IMR-90 (cell line): ENCODE data around the gene ZNF532. TPM values are rescaled to one million over a fixed set of nuclear protein-coding genes. Genes with fewer than 3 reads are reported as not detected.

ENCODE experiments used
- ATAC-seq: fragments of 200-7000 bp; cut with Tn5 transposase; 2 replicates; pipeline ENCODE4 v1.9.1; 2020; ENCODE audit warnings: low read depth, mild to moderate bottlenecking, moderate library complexity
- BruUV-seq: library from RNA; stranded (reverse); fragments of 400-500 nt; replicated peaks from 2 replicates; lab custom pipeline; 2021; lab: Mats Ljungman, UMichigan
- CTCF ChIA-PET: fragments of 300-600 bp; formaldehyde crosslinking; extraction: SDS; loops from one replicate; lab custom pipeline; 2021; ENCODE audit warnings: antibody characterized with exemption; lab: Yijun Ruan, JAX
- POLR2A ChIA-PET: fragments of 300-600 bp; sonication (Branson Sonifier 250); formaldehyde crosslinking; loops from one replicate; lab custom pipeline; 2022; ENCODE audit warnings: antibody characterized with exemption; ENCODE audit not compliant: unreplicated experiment; lab: Charles Lee
- DNase-seq: peaks from one replicate; pipeline ENCODE4 v3.0.0; 2013
- H2AFZ ChIP-seq: replicated peaks from 2 replicates; pipeline ENCODE3; 2013; ENCODE audit warnings: low read length, mild to moderate bottlenecking; ENCODE audit not compliant: poor library complexity
- H2AK5ac ChIP-seq: 2 replicates; pipeline ENCODE4 v1.6.1; 2013; ENCODE audit warnings: low read depth, low read length, inconsistent platforms
- H2AK9ac ChIP-seq: replicated peaks from 2 replicates; pipeline ENCODE3; 2013; ENCODE audit warnings: mild to moderate bottlenecking, low read depth, low read length, moderate library complexity; ENCODE audit not compliant: poor library complexity
- H2BK120ac ChIP-seq: 2 replicates; pipeline ENCODE4 v1.6.1; 2013; ENCODE audit warnings: low read depth, low read length, inconsistent platforms
- H2BK15ac ChIP-seq: 3 replicates; pipeline ENCODE4 v1.6.1; 2013; ENCODE audit warnings: low read depth, low read length, inconsistent platforms
- H2BK20ac ChIP-seq: 2 replicates; pipeline ENCODE4 v1.6.1; 2013; ENCODE audit warnings: low read depth, mild to moderate bottlenecking, inconsistent platforms, low read length, moderate library complexity
- H2BK5ac ChIP-seq: 2 replicates; pipeline ENCODE4 v1.6.1; 2013; ENCODE audit warnings: mild to moderate bottlenecking, low read depth, low read length, inconsistent platforms; ENCODE audit not compliant: poor library complexity, severe bottlenecking
- H3K14ac ChIP-seq: replicated peaks from 2 replicates; pipeline ENCODE4 v1.6.1; 2013; ENCODE audit warnings: low read depth, low read length, inconsistent platforms
- H3K18ac ChIP-seq: 2 replicates; pipeline ENCODE4 v1.6.1; 2013; ENCODE audit warnings: low read depth, low read length, control low read depth
- H3K23ac ChIP-seq: 2 replicates; pipeline ENCODE4 v1.6.1; 2013; ENCODE audit warnings: low read depth, low read length, inconsistent platforms
- H3K27ac ChIP-seq: 2 replicates; pipeline ENCODE4 v1.5.1; 2013; ENCODE audit warnings: mild to moderate bottlenecking, control low read depth, low read length; ENCODE audit not compliant: insufficient read depth
- H3K27me3 ChIP-seq: 2 replicates; pipeline ENCODE4 v1.6.1; 2013; ENCODE audit warnings: low read length; ENCODE audit not compliant: control insufficient read depth, insufficient read depth
- H3K36me3 ChIP-seq: 2 replicates; pipeline ENCODE4 v1.6.1; 2013; ENCODE audit warnings: low read length, mixed read lengths; ENCODE audit not compliant: control insufficient read depth, insufficient read depth
- H3K4ac ChIP-seq: 2 replicates; pipeline ENCODE4 v1.6.1; 2013; ENCODE audit warnings: low read depth, low read length, inconsistent platforms
- H3K4me1 ChIP-seq: 2 replicates; pipeline ENCODE4 v1.6.1; 2013; ENCODE audit warnings: low read length, mixed read lengths; ENCODE audit not compliant: control insufficient read depth, insufficient read depth
- H3K4me2 ChIP-seq: 2 replicates; pipeline ENCODE4 v1.6.1; 2013; ENCODE audit warnings: low read depth, mild to moderate bottlenecking, control low read depth, low read length, moderate library complexity
- H3K4me3 ChIP-seq: 2 replicates; pipeline ENCODE4 v1.5.1; 2013; ENCODE audit warnings: low read depth, mild to moderate bottlenecking, control low read depth, low read length, moderate library complexity; ENCODE audit not compliant: insufficient read depth
- H3K56ac ChIP-seq: 2 replicates; pipeline ENCODE4 v1.6.1; 2013; ENCODE audit warnings: low read length, inconsistent platforms; ENCODE audit not compliant: insufficient read depth; ENCODE audit errors: extremely low read depth
- H3K79me1 ChIP-seq, 2 experiments: 2 replicates each; pipeline ENCODE4 v1.6.1; 2013; ENCODE audit warnings: low read length in 2 of 2, inconsistent platforms in 1 of 2, low read depth in 1 of 2
- H3K9ac ChIP-seq: 2 replicates; pipeline ENCODE4 v1.6.1; 2013; ENCODE audit warnings: low read depth, low read length, control low read depth
- H3K9me1 ChIP-seq: 2 replicates; pipeline ENCODE4 v1.6.1; 2013; ENCODE audit warnings: low read length, inconsistent platforms; ENCODE audit not compliant: insufficient read depth
- H3K9me3 ChIP-seq: 2 replicates; pipeline ENCODE4 v1.6.1; 2013; ENCODE audit warnings: low read length; ENCODE audit not compliant: control insufficient read depth, insufficient read depth
- H4K20me1 ChIP-seq: 2 replicates; pipeline ENCODE4 v1.6.1; 2013; ENCODE audit warnings: low read length, inconsistent platforms; ENCODE audit not compliant: insufficient read depth
- H4K5ac ChIP-seq: 2 replicates; pipeline ENCODE4 v1.6.1; 2013; ENCODE audit warnings: mild to moderate bottlenecking, low read depth, low read length, control low read depth
- H4K8ac ChIP-seq, 2 experiments: 2 replicates each; pipeline ENCODE4 v1.6.1; 2013; ENCODE audit warnings: low read depth in 2 of 2, low read length in 2 of 2, control low read depth in 1 of 2, inconsistent platforms in 1 of 2
- H4K91ac ChIP-seq: 2 replicates; pipeline ENCODE4 v1.6.1; 2013; ENCODE audit warnings: low read depth, low read length, inconsistent platforms; ENCODE audit not compliant: insufficient read depth
- CHD1 ChIP-seq: IDR thresholded peaks from 2 replicates; pipeline ENCODE4 v1.6.1; 2012; ENCODE audit warnings: low read depth, low read length, improper control_type of control experiment
- FOS ChIP-seq: fragments of 150-350 bp; IDR thresholded peaks from 2 replicates; pipeline ENCODE4 v1.6.1; 2016; ENCODE audit warnings: low read depth, low read length
- MAFK ChIP-seq: IDR thresholded peaks from 2 replicates; pipeline ENCODE4 v1.6.1; 2012; ENCODE audit warnings: low read depth, low read length, improper control_type of control experiment
- MAZ ChIP-seq: IDR thresholded peaks from 2 replicates; pipeline ENCODE4 v1.6.1; 2012; ENCODE audit warnings: low read depth, mild to moderate bottlenecking, low read length, improper control_type of control experiment, moderate library complexity, borderline replicate concordance
- MXI1 ChIP-seq: IDR thresholded peaks from 2 replicates; pipeline ENCODE4 v1.6.1; 2012; ENCODE audit warnings: low read depth, mild to moderate bottlenecking, low read length, moderate library complexity, borderline replicate concordance
- NFE2L2 ChIP-seq: fragments of 150-350 bp; IDR thresholded peaks from 2 replicates; pipeline ENCODE4 v1.6.1; 2016; ENCODE audit warnings: low read depth, mild to moderate bottlenecking, low read length
- POLR2A ChIP-seq: IDR thresholded peaks from 2 replicates; pipeline ENCODE4 v1.6.1; 2012; ENCODE audit warnings: mild to moderate bottlenecking, low read depth, low read length
- RCOR1 ChIP-seq: IDR thresholded peaks from 2 replicates; pipeline ENCODE4 v1.6.1; 2012; ENCODE audit warnings: mild to moderate bottlenecking, low read length, improper control_type of control experiment; ENCODE audit not compliant: insufficient replicate concordance
- RFX5 ChIP-seq: IDR thresholded peaks from 2 replicates; pipeline ENCODE4 v1.8.0; 2012; ENCODE audit warnings: low read depth, mild to moderate bottlenecking, low read length, moderate library complexity
- SMC3 ChIP-seq: fragments of 150-350 bp; IDR thresholded peaks from 2 replicates; pipeline ENCODE4 v1.6.1; 2016; ENCODE audit warnings: low read depth, mild to moderate bottlenecking, antibody characterized with exemption, low read length, moderate library complexity
- WGBS, 2 experiments: methylation state at CpG; one replicate each; pipeline versions ENCODE4 v1.1.5 to v1.1.7; 2013; ENCODE audit warnings: missing lambda C conversion rate in 2 of 2; ENCODE audit not compliant: insufficient read length in 1 of 2; ENCODE audit errors: extremely low coverage in 2 of 2; 5-methylcytosine and 5-hydroxymethylcytosine counted together
- dilution Hi-C: fragments of 300-500 bp; cut with HindIII; formaldehyde crosslinking; loops from one replicate; pipeline ENCODE4 v1.14.3; 2018; ENCODE audit warnings: low sequenced_read_pairs; ENCODE audit not compliant: unreplicated experiment
- in situ Hi-C: fragments of 300-500 bp; cut with MboI; formaldehyde crosslinking; loops from 3 replicates; pipeline ENCODE4 v1.14.3; 2019; ENCODE audit warnings: low sequenced_read_pairs, inconsistent platforms, mixed read lengths
- intact Hi-C: fragments of 100-400 bp; cut with micrococcal nuclease; formaldehyde crosslinking; loops from 2 replicates; pipeline ENCODE4 v1.10.0; 2022
- polyA plus RNA-seq, 3 experiments: library from polyadenylated mRNA; depleted of rRNA; stranded (reverse); fragments of >200 nt; gene quantifications; 2 replicates each; pipeline ENCODE4 v1.2.3, GENCODE V29; 2012; ENCODE audit warnings: low replicate concordance in 1 of 3
- total RNA-seq: library from RNA; depleted of rRNA; stranded (reverse); fragments of >200 nt; gene quantifications from 2 replicates; pipeline ENCODE4 v1.2.3, GENCODE V29; 2012
- TF ChIP-seq, protein P1 (sequence below): fragments of 150-350 bp; IDR thresholded peaks from 2 replicates; pipeline ENCODE4 v1.6.1; 2017; ENCODE audit warnings: mild to moderate bottlenecking, antibody characterized with exemption, low read length, low read depth
- TF ChIP-seq, protein P2 (sequence below): fragments of 150-350 bp; IDR thresholded peaks from 2 replicates; pipeline ENCODE4 v1.6.1; 2016; ENCODE audit warnings: low read depth, mild to moderate bottlenecking, low read length, moderate library complexity, borderline replicate concordance

ZNF532 gene
- total and polyA plus RNA-seq, 2 of the 4 experiments (the other 2 are of a cell fraction): 29.9 to 45.8 TPM

DNA sequence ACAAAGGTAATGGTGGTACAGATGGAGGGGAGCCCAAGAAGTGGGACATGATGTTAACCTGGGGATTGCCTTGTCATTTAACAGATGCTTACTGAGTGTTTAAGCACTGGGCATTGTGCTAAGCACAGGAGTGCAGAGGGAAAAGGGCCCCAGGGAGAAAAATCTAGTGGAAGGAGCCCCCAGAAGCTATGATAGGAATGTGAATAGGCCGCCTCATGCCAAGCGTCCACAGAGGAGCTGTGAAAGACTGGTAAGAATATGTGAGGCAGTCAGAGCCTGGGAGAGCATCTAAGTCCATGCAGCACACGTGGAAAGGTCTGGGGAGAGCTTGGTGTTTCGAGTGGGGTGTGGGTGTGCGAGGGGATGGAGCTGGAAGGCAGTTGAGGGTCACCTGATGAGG is 5.5 kb downstream of the ZNF532 start:
- Histone ChIP-seq H2AFZ (peak overlapping the region; percentile 24), H3K79me1 (peaks cover 62 to 91% of the 10 kb centered on the region in 2 experiments), H3K14ac (peak overlapping the region; percentile 65; the same call in 1 of the 2 replicates), H3K9ac (peak overlapping the region; percentile 15; the same call in 1 of the 2 replicates), H3K23ac (peak overlapping the region; percentile 41; the same call in 1 of the 2 replicates), H2BK120ac (peak overlapping the region; percentile 82), H2BK15ac (peak overlapping the region; percentile 77; the same call in 2 of the 3 replicates), H3K18ac (peak overlapping the region; percentile 69), H2AK5ac (peak overlapping the region; percentile 94; the same call in 1 of the 2 replicates), H4K5ac (peak overlapping the region; percentile 88), H2BK5ac (peak overlapping the region; percentile 51), H4K20me1 (no peaks in the 10 kb centered on the region), H3K4ac (peak overlapping the region; percentile 88), H3K4me1 (peaks cover 31% of the 10 kb centered on the region), H3K56ac (no peak overlapping the region), H2AK9ac (peak overlapping the region; percentile 3), H3K27ac (peak overlapping the region; percentile 19; the same call in 1 of the 2 replicates), H4K91ac (peak overlapping the region; percentile 84), H3K27me3 (no peaks in the 10 kb centered on the region), H3K4me2 (peak overlapping the region; percentile 47; the same call in 1 of the 2 replicates), H3K9me1 (peaks cover 31% of the 10 kb centered on the region), H3K9me3 (peaks cover 2% of the 10 kb centered on the region; the same call in 1 of the 2 replicates), H3K4me3 (no peak overlapping the region), H3K36me3 (peaks cover 26% of the 10 kb centered on the region), H4K8ac (peak overlapping the region in 1 of 2 experiments; percentile 41; a peak in 2 of 4 replicates), H2BK20ac (peak overlapping the region; percentile 72)
- no TSS peak for BruUV-seq
- in situ Hi-C loops: no loop called here
- peak; percentile 64 for ATAC-seq
- DNase-seq: peak; percentile 35
- ChIA-PET CTCF (no interaction called here), POLR2A (interaction anchor here (0.6 kb wide), 1 partner anchor 113 kb away, joined by 5 read pairs; no protein-coding TSS in a partner anchor)
- WGBS, 2 experiments: 33% methylated on average over 2 of the region's 5 CpGs; no CpG with 5 or more reads in 1 of the 2 experiments
- dilution Hi-C loops: no loop called here
- intact Hi-C loops: no loop called here
- no peak for TF ChIP-seq RFX5
- TF ChIP-seq, protein P1, sequence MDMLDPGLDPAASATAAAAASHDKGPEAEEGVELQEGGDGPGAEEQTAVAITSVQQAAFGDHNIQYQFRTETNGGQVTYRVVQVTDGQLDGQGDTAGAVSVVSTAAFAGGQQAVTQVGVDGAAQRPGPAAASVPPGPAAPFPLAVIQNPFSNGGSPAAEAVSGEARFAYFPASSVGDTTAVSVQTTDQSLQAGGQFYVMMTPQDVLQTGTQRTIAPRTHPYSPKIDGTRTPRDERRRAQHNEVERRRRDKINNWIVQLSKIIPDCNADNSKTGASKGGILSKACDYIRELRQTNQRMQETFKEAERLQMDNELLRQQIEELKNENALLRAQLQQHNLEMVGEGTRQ: no peak
- TF ChIP-seq SMC3: no peak
- no peak for TF ChIP-seq RCOR1
- no peak for TF ChIP-seq NFE2L2
- no peak for TF ChIP-seq FOS
- no peak for TF ChIP-seq CHD1
- no peak for TF ChIP-seq MAFK
- TF ChIP-seq POLR2A: no peak
- TF ChIP-seq, protein P2, sequence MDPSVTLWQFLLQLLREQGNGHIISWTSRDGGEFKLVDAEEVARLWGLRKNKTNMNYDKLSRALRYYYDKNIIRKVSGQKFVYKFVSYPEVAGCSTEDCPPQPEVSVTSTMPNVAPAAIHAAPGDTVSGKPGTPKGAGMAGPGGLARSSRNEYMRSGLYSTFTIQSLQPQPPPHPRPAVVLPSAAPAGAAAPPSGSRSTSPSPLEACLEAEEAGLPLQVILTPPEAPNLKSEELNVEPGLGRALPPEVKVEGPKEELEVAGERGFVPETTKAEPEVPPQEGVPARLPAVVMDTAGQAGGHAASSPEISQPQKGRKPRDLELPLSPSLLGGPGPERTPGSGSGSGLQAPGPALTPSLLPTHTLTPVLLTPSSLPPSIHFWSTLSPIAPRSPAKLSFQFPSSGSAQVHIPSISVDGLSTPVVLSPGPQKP: no peak
- TF ChIP-seq MAZ: no peak
- no peak for TF ChIP-seq MXI1
